Keratinocyte (primary cell): ENCODE data around the gene SVOPL.

Experiments
- EZH2 ChIP-seq: IDR thresholded peaks from one replicate; pipeline ENCODE4 v1.6.1; 2012; ENCODE audit warnings: inconsistent platforms, mild to moderate bottlenecking, low read length, moderate library complexity
- TF ChIP-seq, protein P1 (sequence below), 3 experiments: IDR thresholded peaks in 1 of 3; conservative IDR thresholded peaks in 1 of 3; optimal IDR thresholded peaks in 1 of 3; 2 replicates in 2 of 3; 3 replicates in 1 of 3; pipeline versions ENCODE3 to v1.5.1; 2011; ENCODE audit warnings: low read length in 3 of 3, mild to moderate bottlenecking in 3 of 3, moderate library complexity in 2 of 3, control low read depth in 1 of 3, inconsistent platforms in 1 of 3; ENCODE audit not compliant: insufficient read depth in 2 of 3; ENCODE audit errors: extremely low read depth in 1 of 3

DNA sequence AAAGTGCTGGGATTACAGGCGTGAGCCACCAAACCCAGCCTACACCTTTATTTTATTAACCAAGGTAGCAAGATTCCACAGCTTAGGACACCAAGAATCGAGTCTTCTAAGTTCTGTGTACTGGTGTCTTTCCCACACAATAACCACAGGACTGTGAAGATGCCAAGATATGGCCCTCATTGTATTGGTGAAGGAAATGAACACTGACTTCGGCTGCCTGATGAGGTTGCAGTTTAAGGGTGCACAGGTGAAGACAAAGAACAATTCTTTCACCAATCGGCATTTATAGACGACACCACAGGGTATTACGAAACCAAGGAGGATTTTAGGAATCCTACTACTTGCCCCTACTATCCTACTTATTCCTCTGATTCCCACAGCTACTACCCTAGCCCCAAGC is 47.5 kb upstream of the SVOPL start:
- TF ChIP-seq, protein P1, sequence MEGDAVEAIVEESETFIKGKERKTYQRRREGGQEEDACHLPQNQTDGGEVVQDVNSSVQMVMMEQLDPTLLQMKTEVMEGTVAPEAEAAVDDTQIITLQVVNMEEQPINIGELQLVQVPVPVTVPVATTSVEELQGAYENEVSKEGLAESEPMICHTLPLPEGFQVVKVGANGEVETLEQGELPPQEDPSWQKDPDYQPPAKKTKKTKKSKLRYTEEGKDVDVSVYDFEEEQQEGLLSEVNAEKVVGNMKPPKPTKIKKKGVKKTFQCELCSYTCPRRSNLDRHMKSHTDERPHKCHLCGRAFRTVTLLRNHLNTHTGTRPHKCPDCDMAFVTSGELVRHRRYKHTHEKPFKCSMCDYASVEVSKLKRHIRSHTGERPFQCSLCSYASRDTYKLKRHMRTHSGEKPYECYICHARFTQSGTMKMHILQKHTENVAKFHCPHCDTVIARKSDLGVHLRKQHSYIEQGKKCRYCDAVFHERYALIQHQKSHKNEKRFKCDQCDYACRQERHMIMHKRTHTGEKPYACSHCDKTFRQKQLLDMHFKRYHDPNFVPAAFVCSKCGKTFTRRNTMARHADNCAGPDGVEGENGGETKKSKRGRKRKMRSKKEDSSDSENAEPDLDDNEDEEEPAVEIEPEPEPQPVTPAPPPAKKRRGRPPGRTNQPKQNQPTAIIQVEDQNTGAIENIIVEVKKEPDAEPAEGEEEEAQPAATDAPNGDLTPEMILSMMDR (optimal IDR thresholded peaks at IDR 0.05 in 1 of 3, IDR thresholded peaks at IDR 0.05 in 1 of 3, conservative IDR thresholded peaks at IDR 0.05 in 1 of 3; ENCODE audit: extremely low read depth in 1 of 3, insufficient read depth in 2 of 3, low read length in 3 of 3): no peak
- no peak for TF ChIP-seq EZH2
